Activated CD8-positive, alpha-beta memory T cell treated with anti-CD3 and anti-CD28 coated beads for 24 hours (primary cell): Measurements from ENCODE around the gene BRD1.

ENCODE experiments used
- DNase-seq: peaks from one replicate; pipeline ENCODE4 v3.0.0-alpha.2; 2020

The BRD1 gene

DNA sequence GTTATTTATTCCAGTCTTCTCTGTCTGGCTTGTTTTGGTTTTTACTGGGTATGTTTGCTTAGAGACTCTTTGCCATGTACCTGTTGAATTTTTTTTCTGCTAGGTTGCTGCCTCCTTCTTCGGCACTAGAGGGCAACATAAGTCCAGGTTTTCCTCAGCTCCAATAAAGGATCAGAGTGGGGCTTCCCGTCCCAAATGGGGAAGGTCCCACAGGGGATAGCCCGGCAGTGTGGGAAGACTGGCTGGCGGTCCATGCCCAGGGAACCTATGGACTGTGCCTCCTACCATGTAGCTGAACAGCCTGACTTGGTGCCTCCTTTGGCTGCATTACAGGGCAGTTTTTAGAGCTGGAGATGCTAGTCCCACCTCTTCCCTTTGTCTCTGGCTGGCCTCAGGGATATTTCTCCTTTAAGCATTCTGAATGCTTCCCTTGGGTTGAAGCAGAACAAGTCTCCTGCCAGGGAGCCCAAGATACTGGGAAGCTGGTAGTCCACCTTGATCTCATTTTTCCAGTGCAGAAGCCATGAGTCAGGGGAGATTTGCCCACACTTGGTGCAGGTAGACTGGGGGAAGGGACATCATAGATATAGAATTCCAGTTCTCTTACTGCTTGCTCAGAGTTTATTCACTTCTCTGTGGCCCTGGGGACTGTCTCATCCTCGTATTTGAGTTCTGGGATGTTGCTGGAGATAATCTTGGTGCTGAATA is 60.2 kb downstream of the BRD1 start:
- DNase-seq = peak; percentile 71

DNA sequence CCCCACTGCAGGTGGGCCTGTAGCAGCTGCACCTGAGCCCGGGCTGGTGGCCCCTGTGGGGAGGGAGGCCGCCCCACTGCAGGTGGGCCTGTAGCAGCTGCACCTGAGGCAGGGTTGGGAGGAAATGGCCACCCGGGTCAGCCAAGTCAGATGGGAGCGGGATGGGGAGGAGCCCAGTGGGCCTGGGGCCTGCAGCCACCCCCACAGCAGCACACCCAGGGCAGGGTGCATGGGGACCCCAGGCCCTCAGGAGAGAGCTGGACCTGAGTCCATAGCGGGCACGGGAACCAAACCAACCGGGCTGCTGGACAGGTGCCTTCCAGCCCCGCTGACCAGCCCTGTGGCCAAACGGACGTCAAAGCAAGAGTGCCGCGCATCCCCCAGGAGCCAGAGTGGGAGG is 61.7 kb downstream of the BRD1 start:
- DNase-seq = no peak

DNA sequence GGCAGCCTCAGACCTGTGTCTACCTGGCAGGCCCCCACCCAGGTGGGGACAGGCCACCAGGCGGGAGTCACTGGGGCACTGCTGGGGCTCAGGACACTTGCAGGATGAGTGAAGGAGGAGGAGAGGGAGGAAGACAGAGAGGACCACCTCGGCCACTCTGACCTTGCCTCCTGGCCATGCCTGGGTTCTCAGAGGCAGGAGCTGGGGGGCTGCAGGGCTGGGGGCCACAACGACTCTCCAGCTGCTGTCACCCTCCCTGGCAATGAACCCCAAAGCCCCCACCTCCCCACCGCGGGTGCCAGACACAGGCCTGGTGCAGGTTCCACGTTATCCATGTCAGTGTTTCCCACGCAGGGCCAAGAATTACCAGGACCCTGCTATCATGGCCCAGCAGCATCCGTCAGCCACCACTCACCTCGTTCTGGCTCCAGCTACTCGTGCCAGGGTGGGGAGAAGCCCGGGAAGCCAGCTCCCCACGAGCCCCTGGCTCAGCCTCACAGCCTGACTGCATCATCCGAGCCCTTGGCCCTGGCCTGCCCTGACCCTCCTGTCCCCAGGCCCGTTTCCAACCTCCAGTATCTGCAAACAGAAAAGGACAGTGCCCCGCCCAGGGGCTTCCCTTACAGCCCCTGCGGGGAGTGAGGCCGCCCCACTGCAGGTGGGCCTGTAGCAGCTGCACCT is 62.4 kb downstream of the BRD1 start:
- DNase-seq = peak; percentile 53

DNA sequence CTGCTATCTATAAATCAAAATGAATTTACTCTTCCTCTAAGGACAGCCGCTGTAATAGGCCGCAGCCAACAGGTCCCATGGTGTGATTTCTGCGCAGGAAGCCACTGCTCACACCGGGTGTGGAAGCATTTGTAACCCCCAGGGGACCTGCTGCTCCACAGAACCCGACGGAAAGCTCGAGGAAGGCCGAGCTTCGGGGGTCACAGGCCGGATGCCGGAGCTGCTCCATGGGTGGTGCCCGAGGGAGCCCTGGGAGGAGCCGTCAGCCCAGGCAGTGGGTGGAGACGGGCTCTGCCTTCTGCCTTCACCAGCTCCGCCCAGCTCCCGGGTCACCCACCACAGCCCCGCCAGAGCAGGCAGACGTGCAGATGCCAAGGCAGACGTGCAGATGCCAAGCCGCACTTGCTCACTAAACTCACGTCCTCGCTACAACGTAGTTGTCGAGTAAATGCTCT is 63.5 kb downstream of the BRD1 start:
- DNase-seq = peak; percentile 44

DNA sequence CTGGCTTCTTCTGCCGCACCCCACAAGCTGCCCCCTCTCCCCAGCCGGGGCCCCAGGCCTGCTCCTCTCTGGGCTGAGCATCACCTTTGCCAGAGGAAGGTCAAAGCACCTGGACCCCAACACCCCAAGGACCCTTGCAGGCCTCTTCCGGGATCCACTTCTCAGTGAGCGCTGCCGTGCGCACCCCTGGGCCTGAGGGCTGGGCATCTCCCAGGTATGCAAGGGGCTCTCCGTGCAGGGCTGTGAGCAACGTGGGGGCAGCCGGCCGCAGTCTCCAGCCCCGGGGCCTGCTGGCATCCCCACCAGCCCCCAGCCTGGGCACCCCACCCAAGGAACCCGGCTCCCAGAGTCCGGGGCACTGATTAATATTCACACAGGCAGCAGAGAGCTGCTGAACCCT is 64.0 kb downstream of the BRD1 start:
- DNase-seq = peak; percentile 35

DNA sequence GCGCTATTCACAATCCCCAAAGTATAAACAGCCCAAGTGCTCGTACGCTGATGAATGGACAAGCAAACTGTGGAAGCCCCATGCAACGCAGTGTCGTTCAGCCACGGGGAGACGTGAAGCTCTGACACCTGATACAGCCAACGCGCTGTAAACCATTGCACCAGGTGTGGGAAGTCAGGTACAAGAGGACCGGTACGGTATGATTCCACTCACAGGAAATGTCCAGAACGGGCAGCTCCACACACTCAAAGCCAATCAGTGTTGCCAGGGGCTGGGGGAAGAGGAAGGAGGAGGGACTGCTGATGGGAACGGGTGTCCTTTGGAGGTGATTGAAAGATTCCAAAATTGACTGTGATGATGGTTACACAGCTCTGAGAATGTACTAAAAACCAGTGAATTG is 64.5 kb downstream of the BRD1 start:
- peak; percentile 48 for DNase-seq

DNA sequence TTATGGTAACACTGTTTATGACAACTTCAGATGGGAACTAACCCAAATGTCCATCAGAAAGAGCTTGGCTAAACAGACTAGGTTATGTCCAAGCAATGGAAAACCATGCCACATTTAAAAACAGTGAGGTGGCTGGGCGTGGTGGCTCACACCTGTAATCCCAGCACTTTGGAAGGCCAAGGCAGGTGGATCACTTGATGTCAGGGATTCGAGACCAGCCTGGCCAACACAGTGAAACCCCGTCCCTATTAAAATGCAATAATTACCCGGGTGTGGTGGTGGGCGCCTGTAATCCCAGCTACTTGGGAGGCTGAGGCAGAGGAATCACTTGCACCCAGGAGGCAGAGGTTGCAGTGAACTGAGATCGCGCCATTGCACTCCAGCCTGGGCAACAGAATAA is 65.1 kb downstream of the BRD1 start:
- peak; percentile 19 for DNase-seq

DNA sequence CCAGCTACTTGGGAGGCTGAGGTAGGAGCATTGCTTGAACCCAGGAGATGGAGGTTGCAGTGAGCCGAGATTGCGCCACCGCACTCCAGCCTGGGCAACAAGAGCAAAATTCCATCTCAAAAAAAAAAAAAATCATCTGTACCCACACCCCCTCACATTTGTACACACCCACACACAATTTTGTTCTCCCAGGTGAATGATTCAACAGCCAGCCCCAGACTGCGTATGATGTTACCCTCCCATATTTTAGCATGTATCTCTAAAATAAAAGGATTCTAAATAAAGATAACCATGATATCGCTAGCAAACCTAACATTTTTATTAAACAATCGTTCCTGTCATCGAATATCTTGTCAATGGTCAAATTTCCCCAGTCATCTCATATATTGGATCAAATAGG is 65.8 kb downstream of the BRD1 start:
- no peak for DNase-seq

DNA sequence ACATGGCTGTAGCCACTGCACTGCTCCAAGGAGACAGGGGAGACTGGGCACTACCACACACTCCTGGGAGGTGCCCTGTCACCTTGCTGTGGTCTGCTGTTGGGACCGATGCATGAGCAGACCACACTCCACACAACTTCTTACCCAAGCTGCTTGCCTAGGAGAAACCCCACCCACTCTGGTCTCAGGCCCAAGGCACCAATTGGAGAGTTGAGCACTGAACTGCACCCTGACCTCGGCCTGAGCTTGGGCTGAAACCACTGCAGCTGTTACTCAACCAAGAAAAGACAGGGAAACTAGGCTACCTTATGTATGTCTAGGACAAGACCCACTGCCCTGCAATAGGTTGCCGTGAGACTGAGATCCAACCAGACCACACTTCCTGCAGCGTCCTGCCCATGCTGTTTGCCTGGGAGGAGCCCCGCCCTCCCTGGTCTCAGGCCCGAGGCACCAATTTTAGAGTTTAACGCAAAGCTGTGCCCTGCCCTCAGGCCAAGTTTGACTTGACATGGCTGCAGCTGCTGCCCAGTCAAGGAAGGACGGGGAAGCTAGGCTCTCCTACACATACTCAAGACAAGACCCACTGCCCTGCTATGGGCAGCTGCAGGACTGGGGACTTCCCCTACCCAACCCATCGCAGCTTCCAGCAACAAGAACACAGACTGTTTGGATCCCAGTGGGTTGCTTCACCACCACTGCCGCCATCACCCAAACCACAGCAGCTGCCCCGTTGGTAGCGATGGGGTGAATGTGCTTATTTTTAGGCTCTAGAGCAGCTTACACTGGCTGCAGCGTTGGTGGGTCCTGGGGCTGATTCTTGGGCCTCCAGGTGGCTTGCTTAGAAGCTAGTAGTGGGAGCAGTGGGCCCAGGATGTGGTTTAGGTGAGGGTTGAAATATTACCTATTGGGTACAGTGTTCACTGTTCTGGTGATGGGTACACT is 66.8 kb downstream of the BRD1 start:
- DNase-seq = peak; percentile 56

DNA sequence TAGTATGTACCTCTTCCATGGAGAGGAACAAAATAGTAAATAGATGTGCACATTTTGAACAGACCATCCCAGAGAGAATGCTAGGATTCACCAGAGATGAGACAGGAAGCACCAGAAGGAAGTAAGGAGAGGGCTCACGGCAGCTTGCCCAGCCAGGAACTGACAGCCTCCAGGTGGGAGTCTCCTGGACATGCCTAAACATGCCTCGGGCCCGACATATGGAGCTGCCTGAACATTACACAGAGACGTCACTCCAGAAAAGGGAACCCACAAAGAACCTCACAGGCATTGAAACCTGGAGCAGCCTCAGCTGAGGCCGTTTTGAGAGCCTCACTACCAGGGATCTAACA is 67.4 kb downstream of the BRD1 start:
- no peak for DNase-seq

DNA sequence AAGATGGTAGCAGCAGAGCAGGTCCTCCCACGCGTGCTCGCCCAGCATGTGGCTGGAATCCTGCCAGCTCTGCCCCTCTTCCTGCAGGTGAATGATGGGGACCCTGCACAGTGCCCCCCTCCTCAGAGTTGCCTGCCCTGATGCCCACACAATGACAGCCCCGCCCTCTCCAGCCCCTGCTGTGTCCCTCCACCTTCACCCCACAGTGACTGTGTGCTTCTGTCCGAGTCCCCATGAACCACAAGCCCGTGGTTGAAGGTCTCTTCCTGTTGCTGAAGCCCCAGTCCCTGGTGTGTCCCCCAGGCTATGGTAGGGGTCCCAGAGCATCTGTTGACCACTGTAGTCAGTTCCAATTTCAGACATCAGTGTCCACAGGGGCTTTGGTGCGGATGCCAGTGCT is 71.0 kb downstream of the BRD1 start:
- DNase-seq = no peak

DNA sequence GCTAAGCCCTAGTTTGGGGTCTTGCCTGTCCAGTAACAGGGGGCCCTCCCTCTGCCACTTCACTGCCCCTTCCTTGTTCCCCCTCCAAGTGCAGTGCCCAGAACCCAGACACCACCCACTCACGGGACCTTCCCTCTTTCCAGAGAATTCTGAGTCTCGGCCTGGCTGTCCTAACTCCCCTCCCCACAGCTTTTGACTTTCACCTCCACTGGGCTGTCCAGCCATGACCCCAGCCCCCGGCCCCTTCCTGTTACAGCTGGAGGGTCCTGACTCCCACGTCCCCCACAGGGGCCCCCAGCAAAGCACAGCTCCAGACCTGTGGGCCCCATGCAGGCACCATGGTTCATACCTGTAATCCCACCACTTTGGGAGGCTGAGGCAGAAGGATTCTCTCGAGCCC is 71.5 kb downstream of the BRD1 start:
- no peak for DNase-seq

DNA sequence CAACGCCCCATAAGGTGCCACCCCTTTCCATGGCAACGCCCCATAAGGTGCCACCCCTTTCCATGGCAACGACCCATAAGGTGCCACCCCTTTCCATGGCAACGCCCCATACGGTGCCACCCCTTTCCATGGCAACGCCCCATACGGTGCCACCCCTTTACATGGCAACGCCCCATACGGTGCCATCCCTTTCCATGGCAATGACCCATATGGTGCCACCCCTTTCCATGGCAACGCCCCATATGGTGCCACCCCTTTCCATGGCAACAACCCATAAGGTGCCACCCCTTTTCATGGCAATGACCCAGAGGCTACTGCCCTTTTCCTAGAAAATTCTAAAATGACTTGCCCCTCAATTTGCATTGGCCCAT is 72.1 kb downstream of the BRD1 start:
- no peak for DNase-seq

DNA sequence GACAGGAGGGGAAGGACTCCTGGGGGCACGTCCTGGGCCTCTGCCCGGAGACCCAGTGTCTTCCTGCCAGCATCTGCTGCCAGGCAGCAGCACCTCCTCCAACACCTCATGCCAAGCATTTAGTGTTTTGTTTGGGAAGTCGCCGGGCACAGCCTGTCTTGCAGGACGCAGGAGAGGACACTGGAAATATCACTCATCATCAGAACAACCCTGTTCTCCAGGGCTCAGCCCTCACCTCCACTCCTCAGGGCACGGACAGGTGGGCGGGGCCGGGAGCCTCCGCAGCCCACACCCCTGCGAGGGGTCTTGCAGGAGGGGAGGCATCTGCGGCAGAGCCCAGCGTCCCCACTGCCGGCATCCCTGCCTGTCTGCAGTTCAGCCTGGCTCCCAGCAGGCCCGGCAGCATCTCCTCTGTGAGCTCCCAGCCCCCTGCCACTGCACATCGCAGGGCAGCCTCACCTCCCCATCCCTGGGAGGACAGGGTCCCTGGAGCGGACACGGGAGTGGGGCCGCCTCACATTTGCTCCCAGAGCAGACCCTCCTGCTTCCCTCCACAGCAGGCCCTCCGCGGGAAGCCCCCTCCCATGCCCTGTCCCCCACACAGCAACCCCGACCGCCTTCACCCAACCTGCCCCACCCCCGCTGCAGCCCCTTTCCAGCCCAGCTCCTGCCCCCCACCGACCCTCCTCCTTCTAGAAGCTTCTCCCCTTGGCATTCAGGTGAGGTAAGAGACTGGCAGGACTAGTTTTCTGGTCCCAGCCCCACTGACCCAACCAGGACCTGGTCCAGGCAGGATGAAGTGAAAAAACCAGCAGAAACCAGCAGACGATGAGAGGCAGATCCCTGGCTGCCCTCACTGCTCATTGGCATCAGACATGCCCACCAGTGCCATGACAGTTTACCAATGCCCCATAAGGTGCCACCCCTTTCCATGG is 72.7 kb downstream of the BRD1 start:
- no peak for DNase-seq

DNA sequence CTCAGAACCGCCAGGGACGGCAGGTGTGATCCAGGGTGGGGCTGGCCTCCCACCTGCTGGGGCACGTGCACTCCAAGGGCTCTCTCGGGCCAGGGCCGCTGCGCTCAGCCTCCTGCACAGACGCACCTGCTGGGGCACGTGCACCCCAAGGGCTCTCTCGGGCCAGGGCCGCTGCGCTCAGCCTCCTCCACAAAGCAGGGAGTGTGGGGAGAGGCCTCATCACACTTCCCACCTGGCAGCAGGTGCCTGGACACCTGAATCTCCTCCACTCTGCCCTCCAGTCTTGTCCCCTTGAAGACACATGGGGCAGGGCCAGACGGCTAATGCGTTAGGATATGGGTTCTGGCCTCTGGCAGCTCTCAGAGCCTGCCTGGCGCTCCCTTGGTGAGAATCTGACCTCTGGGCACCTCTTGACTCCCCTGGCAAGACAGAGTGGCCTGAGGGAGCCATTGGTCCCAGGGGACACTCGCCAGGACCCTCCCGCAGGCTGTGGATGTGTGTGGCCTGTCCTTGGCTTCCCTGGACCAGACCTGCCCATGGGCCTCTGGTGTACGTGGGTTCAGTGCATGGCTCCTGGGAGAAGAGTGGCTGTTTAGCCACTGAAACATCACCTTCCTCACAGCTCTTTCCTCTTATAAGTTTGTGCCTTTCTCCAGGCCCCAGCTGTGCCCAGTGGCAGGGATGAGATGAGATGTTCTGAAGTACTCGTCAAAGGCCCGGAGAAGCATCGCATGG is 73.5 kb downstream of the BRD1 start:
- DNase-seq = peak; percentile 55

DNA sequence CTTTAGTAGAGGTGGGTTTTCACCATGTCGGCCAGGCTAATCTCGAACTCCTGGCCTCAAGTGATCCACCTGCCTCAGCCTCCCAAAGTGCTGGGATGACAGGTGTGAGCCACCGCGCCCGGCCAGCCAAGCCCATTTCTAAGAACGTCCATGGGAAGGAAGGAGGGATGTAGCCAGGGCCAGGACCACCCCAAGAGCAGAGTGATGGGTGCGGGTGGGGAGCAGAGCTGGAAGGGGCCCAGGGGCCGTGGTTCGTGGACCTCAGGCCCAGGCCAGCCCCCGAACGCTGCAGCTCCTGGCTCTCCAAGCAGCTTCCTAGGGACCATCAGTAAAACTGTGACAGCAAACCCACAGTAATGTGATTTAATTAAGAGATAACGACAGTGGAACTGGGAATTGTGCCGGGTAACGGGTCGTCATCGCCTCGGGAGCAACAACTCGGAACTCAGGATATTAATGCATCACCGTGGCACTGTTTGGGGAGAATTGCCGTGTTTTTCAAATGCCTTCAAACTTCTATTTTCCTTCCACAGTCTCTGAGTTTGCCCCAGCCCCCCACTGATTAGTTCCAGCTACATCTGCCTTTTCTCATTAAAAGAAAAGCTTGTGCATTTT is 74.3 kb downstream of the BRD1 start:
- no peak for DNase-seq

DNA sequence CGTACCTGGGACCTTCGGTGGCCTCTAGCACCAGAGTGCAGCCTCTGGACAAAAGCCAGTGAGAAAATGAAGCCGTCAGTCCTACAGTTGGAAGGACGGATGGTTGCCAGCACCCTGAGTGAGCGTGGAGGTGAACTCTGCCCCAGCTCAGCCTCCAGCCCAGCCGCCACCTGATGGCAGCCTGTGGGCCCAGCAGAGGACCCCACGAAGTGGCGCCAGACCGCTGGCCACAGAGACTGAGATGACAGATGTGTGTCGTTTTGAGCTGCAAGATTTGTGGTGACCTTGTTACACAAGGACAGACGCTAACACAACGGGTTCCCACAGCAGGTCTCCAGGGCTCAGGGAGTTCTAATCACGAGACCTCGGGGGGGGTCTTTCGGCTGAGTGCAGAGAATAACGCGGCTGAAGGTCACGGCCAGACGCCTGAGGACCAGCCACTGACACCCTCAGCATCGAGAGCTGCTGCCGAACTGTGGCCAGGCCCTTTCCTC is 75.0 kb downstream of the BRD1 start:
- no peak for DNase-seq

DNA sequence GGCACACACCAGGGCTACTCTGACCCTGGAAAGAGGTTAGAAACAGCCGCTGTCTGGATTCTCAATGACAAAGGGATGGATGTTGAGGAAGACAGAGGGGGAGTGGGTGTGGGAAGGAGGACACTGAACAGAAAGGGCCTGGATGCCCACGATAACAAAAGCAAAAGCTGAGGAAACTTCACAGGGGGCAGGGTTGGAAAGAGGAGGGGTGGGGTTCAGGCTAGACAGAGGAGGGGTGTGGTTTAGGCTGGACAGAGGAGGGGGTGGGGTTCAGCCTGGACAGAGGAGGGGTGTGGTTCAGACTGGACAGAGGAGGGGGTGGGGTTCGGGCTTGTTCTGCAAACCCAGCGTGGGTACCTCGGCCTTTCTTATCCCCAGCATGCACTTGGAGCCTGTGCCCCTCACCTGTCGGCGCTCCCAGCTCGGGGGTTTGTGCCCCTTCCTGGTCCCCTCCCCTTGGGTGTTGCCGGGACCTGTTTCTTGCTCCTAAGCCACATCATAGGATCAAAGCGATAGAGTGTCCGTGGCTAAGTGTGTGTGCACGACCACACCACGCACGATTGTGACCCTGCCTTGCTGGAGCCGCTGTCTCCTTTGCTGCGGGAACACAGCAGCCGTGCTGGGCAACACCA is 75.6 kb downstream of the BRD1 start:
- DNase-seq = no peak

DNA sequence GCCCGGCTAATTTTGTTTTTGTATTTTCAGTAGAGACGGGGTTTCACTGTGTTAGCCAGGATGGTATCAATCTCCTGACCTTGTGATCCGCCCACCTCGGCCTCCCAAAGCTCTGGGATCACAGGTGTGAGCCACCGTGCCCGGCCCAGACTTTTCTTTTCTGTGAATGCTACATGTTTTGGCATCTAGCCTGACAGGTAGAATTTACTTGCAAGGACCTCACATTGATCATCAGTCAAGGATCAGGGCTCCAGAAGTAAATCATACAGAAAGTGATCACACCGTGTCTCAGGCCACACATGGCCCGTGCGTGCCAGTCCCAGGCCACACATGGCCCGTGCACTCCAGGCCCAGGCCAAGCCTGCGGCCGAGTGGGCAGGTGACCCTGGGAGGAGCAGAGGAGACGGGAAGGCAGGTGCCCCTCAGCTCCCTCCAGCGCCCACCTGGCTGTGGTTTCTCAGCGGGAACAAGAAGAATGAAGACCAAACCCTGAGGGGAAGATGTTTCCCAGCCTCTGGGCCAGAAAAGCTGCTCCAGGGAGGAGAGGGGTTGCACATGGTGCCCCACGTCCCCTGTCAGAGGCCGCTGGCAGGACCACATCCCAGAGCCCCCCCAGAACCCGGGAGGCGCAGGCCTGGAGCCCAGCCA is 76.2 kb downstream of the BRD1 start:
- DNase-seq = no peak

DNA sequence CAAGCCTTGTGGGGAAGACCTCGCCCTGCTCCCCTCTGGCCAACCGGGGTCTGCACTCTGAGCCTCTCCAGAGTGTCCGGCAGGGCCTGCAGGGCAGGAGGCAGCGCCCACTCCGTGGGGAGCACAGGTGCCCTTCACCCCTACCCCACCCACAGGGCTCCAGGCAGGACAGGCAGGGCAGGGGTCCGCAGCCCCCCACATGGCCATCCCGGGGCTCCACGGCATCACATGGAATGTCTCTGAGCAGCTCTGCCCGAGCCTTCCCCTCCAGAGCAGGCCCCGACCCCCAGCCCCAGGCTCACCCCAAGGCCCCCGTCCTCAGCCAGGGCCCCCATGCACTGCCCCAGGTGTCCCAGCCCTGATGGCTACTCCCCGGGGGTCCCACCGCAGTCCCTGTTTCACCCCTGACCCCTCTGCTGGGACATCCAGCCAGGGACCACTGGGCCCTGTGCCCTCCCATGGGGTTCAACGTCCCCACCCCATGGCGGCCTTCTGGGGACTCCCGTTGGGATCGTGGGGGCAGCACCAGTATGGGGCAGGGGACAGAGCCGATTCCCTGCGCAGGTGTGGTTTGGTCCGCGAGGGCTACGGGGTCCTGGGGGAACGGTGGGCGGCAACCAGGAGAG is 77.7 kb downstream of the BRD1 start:
- DNase-seq = no peak
